Measurements from ENCODE around the gene MAMLD1.

The MAMLD1 gene

DNA sequence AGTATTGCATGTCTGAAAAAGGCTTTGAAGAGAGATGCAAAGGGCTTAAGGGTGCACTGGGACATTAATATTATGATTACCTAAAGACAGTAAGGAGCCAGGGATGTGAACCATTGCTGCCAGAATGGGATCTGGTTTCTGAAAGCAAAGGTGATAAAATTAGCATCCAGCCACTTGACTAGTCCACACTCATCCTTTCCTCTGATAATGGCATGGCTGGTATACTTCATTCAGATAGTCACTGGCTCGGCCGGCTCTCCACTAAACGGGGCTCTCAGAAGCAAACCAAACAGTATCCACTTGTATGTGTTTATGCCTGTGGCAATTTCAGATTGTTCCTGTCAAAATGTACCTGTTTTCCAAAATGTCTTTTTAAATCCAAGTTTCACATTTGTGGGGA, 46.4 kb downstream of the MAMLD1 start:
- DNase-seq, result no peak

- DNase-seq, result no peak
These were observed 46.8 kb downstream of the MAMLD1 start for GRCh38 chrX:150409964-150410363.

DNA sequence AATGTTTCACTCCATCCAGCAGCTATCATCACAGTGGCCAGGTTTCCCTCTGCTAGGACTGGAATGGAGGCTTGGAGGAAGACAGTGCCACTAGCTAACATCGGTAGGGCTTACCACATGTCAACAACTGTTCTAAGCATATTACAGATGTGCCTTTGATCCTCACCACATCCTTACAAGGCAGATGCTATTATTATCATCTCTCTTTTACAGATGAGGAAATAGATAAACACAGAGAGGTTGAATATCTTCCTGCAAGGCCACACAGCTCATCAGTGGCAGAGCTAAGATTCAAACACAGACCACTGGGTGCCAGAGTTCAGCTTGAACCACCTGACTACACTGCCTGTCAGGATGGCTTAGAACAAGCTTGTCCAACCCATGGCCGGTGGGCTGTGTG, 47.4 kb downstream of the MAMLD1 start:
- no peak for DNase-seq

DNA sequence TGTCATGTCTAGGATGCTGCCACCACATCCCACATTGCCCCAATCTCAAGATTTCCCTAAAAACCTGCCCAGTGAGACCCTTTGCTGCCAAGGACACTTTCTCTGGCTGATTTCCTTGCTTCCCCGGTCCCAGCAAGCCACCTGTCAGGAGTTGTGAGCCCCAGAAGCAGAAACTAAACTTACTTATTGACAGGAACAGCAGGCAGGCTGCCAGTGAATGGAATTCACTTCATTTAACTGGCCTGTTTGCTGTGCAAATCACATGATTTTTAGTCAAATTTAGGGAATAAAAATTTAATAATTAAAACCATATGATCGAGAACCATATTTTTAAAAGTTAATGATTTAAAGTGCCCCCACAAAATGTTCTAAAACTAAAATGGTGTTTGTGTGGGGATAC, 48.5 kb downstream of the MAMLD1 start:
- no peak for DNase-seq

- no peak for DNase-seq
These were observed 51.1 kb downstream of the MAMLD1 start for GRCh38 chrX:150414228-150414627.

DNA sequence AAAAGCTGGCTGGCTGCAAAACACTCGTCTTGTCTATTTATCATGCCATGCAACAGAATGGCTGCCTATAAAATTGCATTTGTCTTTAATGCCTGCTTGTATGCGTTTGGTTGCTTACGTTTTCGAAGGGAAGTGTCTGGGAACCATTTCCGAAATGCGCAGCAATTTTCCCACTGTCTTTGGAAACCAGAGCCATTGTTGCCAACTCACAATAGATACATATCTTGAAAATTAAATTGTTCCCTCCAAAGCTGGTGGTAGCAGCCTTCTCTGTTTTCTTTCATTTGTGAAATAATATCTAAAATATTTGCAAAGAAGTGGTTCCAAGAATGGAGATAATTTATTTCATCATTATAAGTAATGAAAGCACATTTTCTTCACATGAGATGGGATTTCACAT, 53.4 kb downstream of the MAMLD1 start:
- no peak for DNase-seq

GRCh38 chrX:150421816-150422215, 58.7 kb downstream of the MAMLD1 start:
- no peak for DNase-seq

DNA sequence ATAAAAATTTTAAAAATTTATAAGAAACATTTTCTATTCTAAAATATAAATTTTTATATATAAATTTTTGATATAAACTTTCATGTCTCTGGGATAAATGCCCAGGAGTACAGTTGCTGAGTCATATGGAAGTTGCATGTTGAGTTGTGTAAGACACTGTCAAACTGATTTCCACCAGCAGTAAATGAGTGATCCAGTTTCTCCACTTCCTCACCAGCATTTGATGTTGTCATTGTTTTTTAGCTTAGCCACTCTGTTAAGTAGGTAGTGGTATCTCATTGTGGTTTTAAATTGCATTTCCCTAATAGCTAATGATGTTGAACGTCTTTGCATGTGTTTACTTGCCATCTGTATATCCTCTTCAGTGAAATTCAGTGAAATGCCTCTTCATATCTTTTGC, 66.5 kb downstream of the MAMLD1 start:
- DNase-seq, result no peak

DNA sequence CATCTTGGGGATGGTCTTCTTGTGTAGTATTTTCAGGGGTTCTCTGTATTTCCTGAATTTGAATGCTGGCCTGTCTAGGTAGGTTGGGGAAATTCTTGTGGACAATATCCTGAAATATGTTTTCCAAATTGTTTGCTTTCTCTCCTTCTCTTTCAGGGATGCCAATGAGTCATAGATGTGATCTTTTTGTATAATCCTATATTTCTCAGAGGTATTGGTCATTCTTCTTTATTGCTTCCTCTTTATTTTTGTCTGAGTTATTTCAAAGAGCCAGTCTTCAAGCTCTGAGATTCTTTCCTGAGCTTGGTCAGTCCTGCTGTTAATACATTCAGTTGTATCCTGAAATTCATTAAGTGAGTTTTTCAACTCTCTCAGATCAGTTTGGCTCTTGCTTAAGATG, 73.1 kb downstream of the MAMLD1 start:
- DNase-seq, result no peak

DNA sequence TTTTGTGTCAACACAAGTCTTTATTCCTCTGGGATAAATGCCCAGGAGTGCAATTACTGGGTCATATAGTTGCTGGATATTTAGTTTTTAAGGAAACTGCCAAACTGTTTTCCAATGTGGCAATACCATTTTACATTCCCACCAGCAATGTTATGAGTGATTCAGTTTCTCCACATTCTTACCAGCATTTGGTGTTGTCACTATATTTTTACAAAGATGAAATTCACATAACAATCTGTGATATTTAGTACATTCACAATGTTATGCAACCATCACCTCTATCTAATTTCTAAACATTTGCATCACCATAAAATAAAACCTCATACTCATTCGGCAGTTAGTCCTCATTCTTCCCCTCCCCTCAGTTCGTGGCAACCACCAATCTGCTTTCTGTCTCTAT, 75.0 kb downstream of the MAMLD1 start:
- no peak for DNase-seq

- DNase-seq, result no peak
These were observed 83.0 kb downstream of the MAMLD1 start for GRCh38 chrX:150446151-150446550.

- no peak for DNase-seq
These were observed 83.9 kb downstream of the MAMLD1 start for GRCh38 chrX:150446995-150447394.

DNA sequence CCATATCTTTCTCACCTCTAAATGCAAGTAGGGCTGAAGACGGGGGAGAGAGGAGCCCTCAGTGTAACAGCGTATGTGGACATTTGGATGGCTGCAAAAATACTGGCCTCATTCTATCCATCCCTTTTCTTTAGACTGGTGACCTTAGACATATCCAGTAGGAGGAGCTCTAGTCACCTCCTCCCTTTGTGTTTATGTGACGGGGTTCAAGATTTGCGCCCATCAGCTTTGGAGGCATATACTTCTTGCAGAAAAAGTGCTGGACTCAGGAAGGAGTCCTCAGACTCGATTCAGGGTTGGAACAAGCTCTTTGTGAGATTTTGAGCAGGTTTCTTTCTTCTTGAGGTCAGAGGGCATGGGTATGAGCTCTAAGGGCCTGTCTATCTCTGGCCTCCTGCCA, 86.2 kb downstream of the MAMLD1 start:
- DNase-seq, result no peak

DNA sequence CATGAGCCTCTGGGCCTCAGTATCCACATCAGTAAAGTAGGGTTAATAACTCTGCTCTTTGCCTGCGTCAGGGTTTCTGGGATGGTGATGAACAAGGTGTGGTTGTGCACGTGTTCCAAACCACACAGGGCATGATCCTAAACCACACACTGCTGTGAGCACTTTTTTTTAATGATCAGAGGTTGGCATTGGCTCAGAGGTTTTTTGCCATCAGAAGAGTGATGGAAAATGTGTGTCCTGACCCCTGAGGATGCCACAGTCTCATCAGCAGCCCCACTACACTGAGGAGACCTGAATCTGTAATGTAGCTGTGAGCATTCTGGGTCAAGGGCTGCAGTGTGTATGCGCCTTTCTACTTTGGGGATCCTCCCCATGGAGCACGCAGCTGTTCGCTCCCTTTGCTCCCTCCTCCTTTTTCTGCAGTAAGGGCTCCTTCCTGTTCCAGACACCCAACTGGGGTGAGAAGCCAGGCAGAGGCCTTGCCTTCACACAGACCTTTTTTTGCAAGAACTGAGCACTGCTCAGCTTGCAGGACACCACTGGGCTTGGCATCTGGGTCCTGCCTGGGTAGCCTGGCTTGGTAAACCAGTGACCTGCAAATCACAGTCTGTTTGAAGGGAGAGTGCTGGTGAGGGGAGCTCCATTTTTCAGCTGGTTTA, 87.5 kb downstream of the MAMLD1 start:
- no peak for DNase-seq

DNA sequence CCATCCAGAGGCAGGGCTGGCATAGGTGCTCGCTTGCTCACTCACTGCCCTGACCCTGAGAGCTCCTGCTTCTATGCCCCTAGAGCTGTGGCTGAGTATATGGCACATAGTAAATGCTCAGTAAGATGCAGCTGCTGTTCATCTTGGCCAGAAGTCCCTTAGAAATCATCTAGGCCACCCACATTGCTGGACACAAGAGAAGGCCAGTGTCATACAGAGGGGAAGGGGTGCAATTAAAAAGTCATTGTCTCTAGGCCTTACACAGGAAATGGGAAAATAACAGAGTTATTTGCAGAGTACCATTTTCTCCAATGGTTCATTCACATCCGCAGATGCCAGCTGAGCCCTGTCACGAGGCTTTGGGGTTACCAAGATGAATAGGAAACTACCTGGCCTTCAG, 88.8 kb downstream of the MAMLD1 start:
- DNase-seq, result no peak

- DNase-seq, result no peak
These were observed 91.0 kb downstream of the MAMLD1 start for GRCh38 chrX:150454083-150454482.

GRCh38 chrX:150454508-150455214, 91.5 kb downstream of the MAMLD1 start:
- DNase-seq, result no peak

DNA sequence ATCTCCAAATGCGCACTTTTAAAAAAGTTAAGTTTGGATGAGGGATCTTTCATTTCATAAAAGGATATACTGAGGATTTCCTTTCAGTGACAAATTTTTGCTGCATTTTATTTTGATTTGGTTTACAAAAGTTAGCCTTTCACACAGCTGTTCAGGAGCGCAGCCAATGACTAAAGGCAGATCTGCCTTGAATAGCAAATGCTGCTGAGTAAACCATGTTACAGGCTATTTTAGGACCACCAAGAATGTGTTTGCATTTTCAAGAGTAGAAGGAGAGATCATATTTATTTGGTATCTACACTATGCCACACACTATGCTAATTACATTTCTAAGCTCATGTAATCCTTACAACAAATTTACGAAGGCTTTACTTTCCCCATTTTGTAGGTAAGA, 92.1 kb downstream of the MAMLD1 start:
- no peak for DNase-seq

- no peak for DNase-seq
These were observed 93.3 kb downstream of the MAMLD1 start for GRCh38 chrX:150456466-150456865.

DNA sequence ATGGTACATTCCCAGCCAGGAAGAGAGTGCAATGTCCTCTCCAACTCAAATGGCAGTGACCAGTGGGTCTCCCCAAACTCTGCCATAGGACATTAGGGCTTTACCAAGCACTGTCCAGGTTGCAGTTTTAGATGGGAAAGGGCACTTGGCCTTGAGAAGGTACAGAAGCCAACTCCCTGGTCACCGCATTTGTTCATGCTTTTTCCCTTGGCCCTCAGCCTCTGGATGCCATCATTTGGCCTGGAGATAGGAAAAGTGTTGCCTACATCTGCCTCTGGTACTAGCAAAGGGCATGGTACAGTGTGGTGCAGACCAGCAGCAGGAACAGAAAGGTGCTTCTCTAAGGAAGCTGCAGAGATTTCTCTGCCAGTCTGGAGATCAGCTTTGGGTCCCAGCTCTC, 93.8 kb downstream of the MAMLD1 start:
- DNase-seq, result no peak

GRCh38 chrX:150459196-150459595, 96.1 kb downstream of the MAMLD1 start:
- DNase-seq, result no peak

- DNase-seq, result no peak
These were observed 96.9 kb downstream of the MAMLD1 start for GRCh38 chrX:150460063-150460462.

- no peak for DNase-seq
These were observed 97.7 kb downstream of the MAMLD1 start for GRCh38 chrX:150460781-150461180.

DNA sequence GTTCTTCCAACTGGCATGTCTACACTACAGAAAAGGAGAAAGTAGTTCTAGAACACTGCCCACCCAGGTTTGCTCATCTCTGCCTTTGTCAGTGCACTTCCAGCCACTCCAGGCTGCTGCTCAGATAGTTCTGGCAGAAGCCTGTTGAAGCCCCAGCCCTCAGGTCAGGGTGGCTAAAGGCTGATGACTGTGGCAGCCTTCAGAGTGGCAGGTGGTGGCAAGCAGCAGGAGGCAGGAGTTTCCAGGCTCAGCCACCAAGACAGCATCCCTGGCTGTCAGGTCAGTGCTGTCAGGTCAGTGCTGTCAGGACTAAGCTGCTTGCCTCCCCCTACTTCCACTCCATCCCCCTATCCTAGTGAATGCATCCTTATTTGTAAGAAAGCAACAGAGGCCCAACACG, 100.4 kb downstream of the MAMLD1 start:
- DNase-seq, result no peak

GRCh38 chrX:150464001-150464400, 100.9 kb downstream of the MAMLD1 start:
- no peak for DNase-seq
